SKM-1 (cell line): ENCODE results near the gene TMEM242.

Experiments
- DNase-seq: peaks from one replicate; lab custom pipeline; 2025; ENCODE audit not compliant: unreplicated experiment; lab: John Stamatoyannopoulos, UW

The TMEM242 gene

GRCh38 chr6:157290797-157291196, 32.5 kb downstream of the TMEM242 start:
- DNase-seq, result no peak

- no peak for DNase-seq
Measured at GRCh38 chr6:157289764-157290163, 33.6 kb downstream of the TMEM242 start.

- no peak for DNase-seq
Measured at GRCh38 chr6:157288575-157288974, 34.7 kb downstream of the TMEM242 start.

- no peak for DNase-seq
Measured at GRCh38 chr6:157287923-157288322, 35.4 kb downstream of the TMEM242 start.

- DNase-seq, result no peak
Measured at GRCh38 chr6:157287247-157287850, 36.0 kb downstream of the TMEM242 start.

- DNase-seq, result no peak
Measured at GRCh38 chr6:157285422-157285779, 37.9 kb downstream of the TMEM242 start.

GRCh38 chr6:157284738-157285421, 38.4 kb downstream of the TMEM242 start:
- no peak for DNase-seq

GRCh38 chr6:157283900-157284737, 39.2 kb downstream of the TMEM242 start:
- DNase-seq, result no peak

GRCh38 chr6:157283330-157283898, 39.9 kb downstream of the TMEM242 start:
- DNase-seq, result no peak

- no peak for DNase-seq
Measured at GRCh38 chr6:157282284-157282683, 41.0 kb downstream of the TMEM242 start.

GRCh38 chr6:157281570-157281969, 41.7 kb downstream of the TMEM242 start:
- DNase-seq, result peak; percentile 7

GRCh38 chr6:157280947-157281346, 42.4 kb downstream of the TMEM242 start:
- DNase-seq, result no peak

GRCh38 chr6:157280157-157280556, 43.2 kb downstream of the TMEM242 start:
- no peak for DNase-seq

- DNase-seq, result no peak
Measured at GRCh38 chr6:157278171-157278570, 45.1 kb downstream of the TMEM242 start.

- DNase-seq, result no peak
Measured at GRCh38 chr6:157276731-157277130, 46.6 kb downstream of the TMEM242 start.

GRCh38 chr6:157276134-157276532, 47.2 kb downstream of the TMEM242 start:
- DNase-seq, result no peak

- DNase-seq, result peak; percentile 35
Measured at GRCh38 chr6:157274471-157275226, 48.7 kb downstream of the TMEM242 start.

GRCh38 chr6:157273756-157274470, 49.4 kb downstream of the TMEM242 start:
- no peak for DNase-seq

GRCh38 chr6:157272866-157273755, 50.2 kb downstream of the TMEM242 start:
- no peak for DNase-seq
